Osteoblast (primary cell): Measurements from ENCODE around the gene FASLG. TPM values are rescaled to one million over a fixed set of nuclear protein-coding genes. Genes with fewer than 3 reads are reported as not detected.

Experiments used
- DNase-seq: peaks from one replicate; pipeline ENCODE4 v3.0.0; 2011; ENCODE audit warnings: low spot score, mixed read lengths; ENCODE audit not compliant: insufficient read length; ENCODE audit errors: missing footprints
- H2AFZ ChIP-seq: 2 replicates; pipeline ENCODE4 v1.6.0; 2011; ENCODE audit warnings: mild to moderate bottlenecking, low read length
- H3K27ac ChIP-seq: 2 replicates; pipeline ENCODE4 v1.5.1; 2011; ENCODE audit warnings: mild to moderate bottlenecking, low read depth, low read length, moderate library complexity
- H3K27me3 ChIP-seq: 2 replicates; pipeline ENCODE4 v1.6.0; 2012; ENCODE audit warnings: mild to moderate bottlenecking, control low read depth, inconsistent platforms, low read length, moderate library complexity; ENCODE audit not compliant: insufficient read depth
- H3K36me3 ChIP-seq: 2 replicates; pipeline ENCODE4 v1.5.1; 2011; ENCODE audit warnings: mild to moderate bottlenecking, low read length, control low read depth, moderate library complexity; ENCODE audit not compliant: insufficient read depth
- H3K4me1 ChIP-seq: 2 replicates; pipeline ENCODE4 v1.5.1; 2011; ENCODE audit warnings: mild to moderate bottlenecking, low read length, control low read depth, moderate library complexity; ENCODE audit not compliant: insufficient read depth
- H3K4me2 ChIP-seq: 2 replicates; pipeline ENCODE4 v1.6.0; 2011; ENCODE audit warnings: mild to moderate bottlenecking, low read length; ENCODE audit not compliant: insufficient read depth
- H3K4me3 ChIP-seq: fragments of 200-600 bp; sonication (generic); 3 replicates; pipeline ENCODE4 v1.5.1; 2012; ENCODE audit warnings: mild to moderate bottlenecking, low read length, inconsistent platforms; ENCODE audit not compliant: insufficient read depth
- H3K79me2 ChIP-seq: 2 replicates; pipeline ENCODE4 v1.6.0; 2012; ENCODE audit warnings: mild to moderate bottlenecking, low read length, control low read depth, inconsistent platforms; ENCODE audit not compliant: insufficient read depth
- H3K9me3 ChIP-seq: 2 replicates; pipeline ENCODE4 v1.5.1; 2011; ENCODE audit warnings: low read depth, low read length, control low read depth
- H4K20me1 ChIP-seq: 2 replicates; pipeline ENCODE4 v1.6.0; 2012; ENCODE audit warnings: mild to moderate bottlenecking, low read length, control low read depth; ENCODE audit not compliant: insufficient read depth
- CTCF ChIP-seq: IDR thresholded peaks from 2 replicates; pipeline ENCODE4 v1.5.1; 2011; ENCODE audit warnings: mild to moderate bottlenecking, low read depth, low read length, moderate library complexity; ENCODE audit errors: extremely low read depth
- total RNA-seq: library from RNA; depleted of rRNA; stranded (reverse); fragments of >200 nt; gene quantifications from 2 replicates; pipeline ENCODE4 v1.2.3, GENCODE V29; 2012

FASLG gene
- total RNA-seq, 1 donor, result not detected

- Histone ChIP-seq H4K20me1 (no peaks in the 10 kb centered on the region), H3K27ac (no peak overlapping the region), H2AFZ (peak overlapping the region; percentile 24), H3K9me3 (no peaks in the 10 kb centered on the region), H3K4me3 (no peak overlapping the region), H3K4me1 (no peaks in the 10 kb centered on the region), H3K36me3 (no peaks in the 10 kb centered on the region), H3K27me3 (no peaks in the 10 kb centered on the region), H3K4me2 (no peak overlapping the region), H3K79me2 (no peaks in the 10 kb centered on the region)
- no peak for DNase-seq
- TF ChIP-seq CTCF, result no peak
Measured at GRCh38 chr1:172699111-172699510, 40.2 kb downstream of the FASLG start.

- Histone ChIP-seq H3K27ac (no peak overlapping the region), H3K36me3 (no peaks in the 10 kb centered on the region), H3K4me1 (no peaks in the 10 kb centered on the region), H3K4me2 (no peak overlapping the region), H4K20me1 (no peaks in the 10 kb centered on the region), H3K79me2 (no peaks in the 10 kb centered on the region), H3K27me3 (no peaks in the 10 kb centered on the region), H3K4me3 (no peak overlapping the region), H3K9me3 (no peaks in the 10 kb centered on the region), H2AFZ (peak overlapping the region; percentile 24)
- no peak for DNase-seq
- TF ChIP-seq CTCF, result no peak
Measured at GRCh38 chr1:172699695-172700227, 40.9 kb downstream of the FASLG start.

GRCh38 chr1:172700556-172700955 lies 41.7 kb downstream of the FASLG start:
- Histone ChIP-seq H4K20me1 (no peaks in the 10 kb centered on the region), H3K4me3 (no peak overlapping the region), H3K27ac (no peak overlapping the region), H2AFZ (no peak overlapping the region), H3K9me3 (no peaks in the 10 kb centered on the region), H3K4me2 (no peak overlapping the region), H3K36me3 (no peaks in the 10 kb centered on the region), H3K27me3 (no peaks in the 10 kb centered on the region), H3K79me2 (no peaks in the 10 kb centered on the region), H3K4me1 (no peaks in the 10 kb centered on the region)
- DNase-seq, result no peak
- no peak for TF ChIP-seq CTCF

GRCh38 chr1:172704001-172704400 lies 45.1 kb downstream of the FASLG start:
- no peak for TF ChIP-seq CTCF
- H2AFZ ChIP-seq, result no peak overlapping the region
- no peak overlapping the region for H3K4me2 ChIP-seq
- DNase-seq, result no peak
- no peaks in the 10 kb centered on the region for H3K27me3 ChIP-seq
- H3K79me2 ChIP-seq, result no peaks in the 10 kb centered on the region
- H3K27ac ChIP-seq, result no peak overlapping the region
- no peaks in the 10 kb centered on the region for H3K9me3 ChIP-seq
- no peaks in the 10 kb centered on the region for H3K4me1 ChIP-seq
- H4K20me1 ChIP-seq, result no peaks in the 10 kb centered on the region
- no peak overlapping the region for H3K4me3 ChIP-seq
- no peaks in the 10 kb centered on the region for H3K36me3 ChIP-seq
